CD4-positive, alpha-beta T cell treated with Interleukin-10 for 1 hour (primary cell): ENCODE results near the gene MYLK4.

Experiments used
- DNase-seq: peaks from one replicate; pipeline ENCODE4 v3.0.0-alpha.2; 2020

The MYLK4 gene

GRCh38 chr6:2693231-2693630, 57.5 kb downstream of the MYLK4 start:
- DNase-seq = no peak

GRCh38 chr6:2688401-2689064, 62.2 kb downstream of the MYLK4 start:
- no peak for DNase-seq

DNA sequence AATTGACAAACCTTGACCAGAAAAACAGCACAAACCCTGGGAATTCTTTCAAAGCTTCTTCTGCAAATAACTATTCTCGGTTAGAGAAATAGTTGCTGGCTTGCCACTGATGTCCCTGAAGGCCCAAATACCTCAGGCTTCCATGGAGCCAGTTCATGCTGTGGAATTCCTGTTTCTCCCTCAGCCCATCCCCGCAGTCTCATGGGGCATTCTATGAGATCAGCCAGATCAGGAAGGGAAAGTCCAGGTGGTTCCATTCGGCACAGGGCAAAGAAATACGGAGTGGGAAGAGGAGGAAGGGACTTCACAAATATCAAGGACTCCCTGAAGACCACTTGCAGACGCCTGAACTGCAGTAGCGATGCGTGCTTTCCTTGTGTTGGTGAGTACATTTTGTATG, 63.3 kb downstream of the MYLK4 start:
- DNase-seq = no peak

- no peak for DNase-seq
These were observed 64.2 kb downstream of the MYLK4 start for GRCh38 chr6:2686515-2686914.

DNA sequence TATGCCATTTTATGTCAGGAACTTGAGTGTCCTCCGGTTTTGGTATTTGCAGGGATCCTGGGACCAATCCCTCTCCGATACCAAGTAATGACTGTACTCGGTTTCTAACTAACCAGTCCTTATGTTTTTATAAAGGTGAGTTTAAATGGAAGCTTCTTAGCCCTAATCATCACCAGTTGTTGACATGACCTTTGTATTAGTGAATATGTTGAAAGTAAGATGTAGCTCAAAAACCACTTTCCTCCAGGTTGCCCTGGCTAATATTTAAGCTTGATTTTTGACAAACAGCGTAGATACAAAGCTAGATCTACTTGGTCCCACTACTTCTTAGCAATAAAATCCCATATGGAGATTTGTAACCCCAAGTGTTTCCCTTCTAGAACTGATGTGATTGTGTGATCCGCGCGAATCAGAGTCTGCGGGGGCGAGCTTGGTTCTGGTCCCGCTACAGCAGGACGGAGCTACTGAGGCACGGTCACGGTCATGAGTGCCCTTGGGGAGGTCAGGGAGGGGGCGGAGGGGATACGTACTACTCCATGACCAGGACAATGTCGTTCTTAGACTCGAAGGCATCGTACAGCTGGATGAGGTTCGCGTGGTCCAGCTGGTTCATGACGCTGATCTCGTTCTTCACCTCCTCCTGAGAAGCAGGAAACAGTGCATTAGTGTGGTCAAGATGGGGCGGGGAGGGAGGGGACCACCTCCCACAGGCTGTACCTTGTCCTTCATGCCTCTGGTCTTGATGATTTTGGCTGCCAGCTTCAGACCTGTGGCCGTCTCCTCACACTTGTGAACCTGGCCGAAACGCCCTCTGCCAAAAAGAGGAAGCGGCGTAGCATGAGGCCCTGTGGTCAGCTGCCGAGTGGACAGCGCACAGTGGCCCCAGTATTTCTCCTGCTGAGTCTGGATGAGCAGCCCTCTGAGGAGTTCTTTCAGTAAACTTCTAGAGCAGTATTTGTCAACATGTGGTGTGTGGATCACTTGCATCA, 65.7 kb downstream of the MYLK4 start:
- no peak for DNase-seq

- DNase-seq = no peak
These were observed 66.5 kb downstream of the MYLK4 start for GRCh38 chr6:2684103-2684749.

DNA sequence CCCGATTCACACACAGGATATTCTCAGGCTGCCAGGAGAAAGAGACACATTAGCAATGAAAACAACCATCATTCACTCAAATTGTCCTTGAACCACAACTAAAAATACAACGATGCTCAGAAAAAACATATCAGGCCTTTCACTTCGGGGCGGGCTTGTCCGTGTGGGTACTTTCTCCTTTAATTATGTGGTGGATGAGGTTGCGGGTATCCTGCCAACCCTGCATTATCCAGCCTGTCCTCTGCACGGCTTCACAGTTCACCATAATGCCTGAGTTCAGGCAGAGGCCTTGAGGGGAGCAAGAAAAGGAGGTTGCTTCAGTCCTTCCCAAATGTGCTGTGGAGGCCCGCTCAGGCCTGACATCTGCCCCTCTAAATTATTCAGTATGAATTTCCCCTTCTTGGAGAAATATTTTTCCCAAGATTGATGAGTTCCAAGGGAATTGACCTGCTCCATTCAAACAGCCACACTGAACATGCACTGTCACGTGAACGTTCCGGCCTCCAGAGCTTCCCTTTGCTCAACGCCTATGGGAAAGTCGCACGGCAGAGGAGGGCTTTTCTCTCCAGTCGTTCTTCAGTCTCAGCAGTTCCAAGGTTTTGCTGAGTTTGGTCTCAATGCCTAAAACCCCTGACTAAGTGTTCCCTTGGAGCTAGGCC, 70.3 kb downstream of the MYLK4 start:
- DNase-seq = no peak

GRCh38 chr6:2677080-2677593, 73.6 kb downstream of the MYLK4 start:
- no peak for DNase-seq

GRCh38 chr6:2676048-2676447, 74.7 kb downstream of the MYLK4 start:
- DNase-seq = no peak

DNA sequence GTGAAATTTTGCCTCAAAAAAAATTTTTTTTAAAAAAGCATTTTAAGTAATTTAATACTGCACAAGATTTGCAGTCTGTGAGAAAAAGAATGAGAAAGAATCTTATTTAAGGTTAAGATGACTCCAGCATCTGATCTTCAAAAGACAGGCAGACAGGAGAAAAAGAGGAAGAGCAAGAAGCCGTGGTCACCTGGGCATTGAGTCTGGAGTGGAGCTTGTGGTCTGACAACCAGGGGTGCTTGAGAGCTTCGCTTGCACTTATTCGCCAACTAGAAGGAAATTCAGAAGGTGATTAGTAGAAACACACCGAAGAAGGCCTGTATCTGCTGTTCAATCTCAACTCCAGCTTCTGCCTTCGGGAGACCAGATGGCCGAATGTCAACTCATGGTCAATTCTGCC, 75.9 kb downstream of the MYLK4 start:
- no peak for DNase-seq

GRCh38 chr6:2669067-2669700, 81.5 kb downstream of the MYLK4 start:
- no peak for DNase-seq

DNA sequence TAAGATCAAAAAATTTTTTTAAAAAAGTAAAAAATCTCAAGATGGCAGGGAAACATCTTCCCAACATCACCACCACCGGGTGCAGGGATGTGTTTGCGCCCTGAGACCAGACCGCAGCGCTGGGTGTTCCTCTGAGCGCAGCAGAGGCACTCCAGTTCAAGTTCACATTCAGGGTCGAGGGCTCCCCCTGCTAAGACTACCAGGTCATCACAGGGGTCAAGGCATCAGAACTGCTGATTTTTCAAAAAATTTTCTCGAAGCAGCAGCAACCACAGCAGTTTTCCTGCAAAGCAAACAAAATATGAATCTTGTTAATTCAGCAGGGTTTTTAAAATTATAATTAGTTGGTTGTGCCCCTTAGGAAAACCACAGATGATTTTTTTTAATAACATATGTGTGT, 83.1 kb downstream of the MYLK4 start:
- no peak for DNase-seq

GRCh38 chr6:2666906-2667575, 83.7 kb downstream of the MYLK4 start:
- DNase-seq = no peak

GRCh38 chr6:2665146-2666070, 85.3 kb downstream of the MYLK4 start:
- DNase-seq = no peak

- DNase-seq = no peak
These were observed 87.6 kb downstream of the MYLK4 start for GRCh38 chr6:2663123-2663522.

GRCh38 chr6:2661651-2662050, 89.1 kb downstream of the MYLK4 start:
- no peak for DNase-seq

- no peak for DNase-seq
These were observed 90.8 kb downstream of the MYLK4 start for GRCh38 chr6:2659882-2660281.

DNA sequence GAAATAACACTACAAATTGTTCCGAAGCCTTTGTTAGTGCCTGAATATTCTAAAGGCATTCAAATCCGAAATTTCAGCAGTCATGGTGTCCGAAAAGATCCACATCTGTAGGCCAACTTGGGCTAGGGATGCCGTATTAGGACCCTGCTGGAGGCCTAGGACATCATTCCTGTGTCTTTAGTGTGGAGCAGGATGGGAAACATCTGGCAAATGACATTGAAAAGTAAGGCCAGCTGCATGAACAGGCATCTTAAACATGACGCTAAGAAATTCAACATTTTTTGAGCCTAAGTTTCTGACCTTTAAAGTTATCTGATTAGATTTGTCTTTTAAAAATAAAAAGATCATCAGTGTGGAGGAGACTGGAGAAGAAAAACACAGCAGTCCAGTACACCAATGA, 91.3 kb downstream of the MYLK4 start:
- DNase-seq = no peak

- DNase-seq = no peak
These were observed 91.9 kb downstream of the MYLK4 start for GRCh38 chr6:2658788-2659187.

- DNase-seq = no peak
These were observed 94.2 kb downstream of the MYLK4 start for GRCh38 chr6:2656460-2657079.
